Measurements from ENCODE around the gene ALDH16A1.

DNA sequence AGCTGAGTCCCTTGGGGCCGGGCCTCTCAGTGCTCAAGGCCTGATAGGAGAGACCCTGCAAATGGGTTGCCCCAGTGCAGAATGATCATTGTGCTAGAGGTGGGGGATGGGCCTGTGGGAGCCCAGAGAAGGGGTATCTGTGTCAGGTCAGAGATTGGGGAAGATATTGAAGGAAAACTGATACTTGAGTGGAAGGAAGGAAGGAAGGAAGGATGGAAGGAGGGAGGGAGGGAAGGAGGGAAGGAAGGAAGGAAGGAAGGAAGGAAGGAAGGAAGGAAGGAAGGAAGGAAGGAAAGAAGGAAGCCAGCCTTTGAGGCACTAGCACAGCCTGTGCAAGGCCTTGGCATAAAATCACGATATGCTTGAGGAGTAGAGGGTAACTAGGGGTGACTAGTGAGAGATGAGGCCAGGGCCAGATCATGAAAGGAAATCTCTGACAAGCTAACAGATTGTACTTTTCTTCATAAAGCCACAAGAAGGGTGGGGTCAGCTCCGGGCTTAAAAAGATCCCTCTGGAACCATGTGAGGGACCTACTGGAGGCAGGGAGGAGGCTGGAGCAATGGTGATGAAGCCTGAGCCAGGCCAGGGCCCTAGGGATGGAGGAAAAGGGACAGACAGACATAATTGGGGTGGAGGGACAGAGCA is 41.2 kb upstream of the ALDH16A1 start:
- TF ChIP-seq, protein P1, sequence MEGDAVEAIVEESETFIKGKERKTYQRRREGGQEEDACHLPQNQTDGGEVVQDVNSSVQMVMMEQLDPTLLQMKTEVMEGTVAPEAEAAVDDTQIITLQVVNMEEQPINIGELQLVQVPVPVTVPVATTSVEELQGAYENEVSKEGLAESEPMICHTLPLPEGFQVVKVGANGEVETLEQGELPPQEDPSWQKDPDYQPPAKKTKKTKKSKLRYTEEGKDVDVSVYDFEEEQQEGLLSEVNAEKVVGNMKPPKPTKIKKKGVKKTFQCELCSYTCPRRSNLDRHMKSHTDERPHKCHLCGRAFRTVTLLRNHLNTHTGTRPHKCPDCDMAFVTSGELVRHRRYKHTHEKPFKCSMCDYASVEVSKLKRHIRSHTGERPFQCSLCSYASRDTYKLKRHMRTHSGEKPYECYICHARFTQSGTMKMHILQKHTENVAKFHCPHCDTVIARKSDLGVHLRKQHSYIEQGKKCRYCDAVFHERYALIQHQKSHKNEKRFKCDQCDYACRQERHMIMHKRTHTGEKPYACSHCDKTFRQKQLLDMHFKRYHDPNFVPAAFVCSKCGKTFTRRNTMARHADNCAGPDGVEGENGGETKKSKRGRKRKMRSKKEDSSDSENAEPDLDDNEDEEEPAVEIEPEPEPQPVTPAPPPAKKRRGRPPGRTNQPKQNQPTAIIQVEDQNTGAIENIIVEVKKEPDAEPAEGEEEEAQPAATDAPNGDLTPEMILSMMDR (IDR thresholded peaks at IDR 0.05): no peak
- no peak for TF ChIP-seq POLR2A (IDR thresholded peaks at IDR 0.05)
